Keratinocyte (primary cell): Measurements from ENCODE around the gene ALPI. TPM values are rescaled to one million over a fixed set of nuclear protein-coding genes. Genes with fewer than 3 reads are reported as not detected.

Source experiments
- DNase-seq: peaks from one replicate; pipeline ENCODE4 v3.0.0-alpha.2; 2011; ENCODE audit warnings: low read depth, missing footprints, low spot score
- FAIRE-seq: peaks from 2 replicates; lab custom pipeline; 2011; peaks lifted over from hg19 to GRCh38; lab: Jason Lieb, UNC
- H2AFZ ChIP-seq: 2 replicates; pipeline ENCODE4 v1.6.0; 2012; ENCODE audit warnings: low read length, control low read depth, inconsistent platforms; ENCODE audit not compliant: control insufficient read depth
- H3K27ac ChIP-seq: 2 replicates; pipeline ENCODE4 v1.5.1; 2011; ENCODE audit warnings: low read length; ENCODE audit not compliant: control insufficient read depth, insufficient read depth
- H3K27me3 ChIP-seq: 3 replicates; pipeline ENCODE4 v1.6.0; 2011; ENCODE audit warnings: low read length; ENCODE audit not compliant: control insufficient read depth, insufficient read depth; ENCODE audit errors: extremely low read depth
- H3K36me3 ChIP-seq, 2 experiments: 2 replicates in 1 of 2; 3 replicates in 1 of 2; pipeline ENCODE4 v1.5.1; 2011; ENCODE audit warnings: low read length in 2 of 2, mild to moderate bottlenecking in 1 of 2; ENCODE audit not compliant: control insufficient read depth in 2 of 2, insufficient read depth in 2 of 2; ENCODE audit errors: extremely low read depth in 1 of 2
- H3K4me1 ChIP-seq: 3 replicates; pipeline ENCODE4 v1.5.1; 2011; ENCODE audit warnings: low read length; ENCODE audit not compliant: control insufficient read depth, insufficient read depth; ENCODE audit errors: extremely low read depth
- H3K4me2 ChIP-seq: 3 replicates; pipeline ENCODE4 v1.6.0; 2011; ENCODE audit warnings: low read depth, low read length; ENCODE audit not compliant: control insufficient read depth, insufficient read depth; ENCODE audit errors: extremely low read depth
- H3K4me3 ChIP-seq, 3 experiments: fragments of 200-600 bp in 1 of 3; sonication (generic) in 1 of 3; 2 replicates in 2 of 3; 3 replicates in 1 of 3; pipeline ENCODE4 v1.5.1; 2011 to 2016; ENCODE audit warnings: low read length in 3 of 3, mild to moderate bottlenecking in 3 of 3, control low read depth in 2 of 3, inconsistent platforms in 1 of 3, low read depth in 1 of 3, mixed read lengths in 1 of 3, mixed run types in 1 of 3, moderate library complexity in 1 of 3; ENCODE audit not compliant: control insufficient read depth in 2 of 3, insufficient read depth in 2 of 3; ENCODE audit errors: extremely low read depth in 1 of 3
- H3K79me2 ChIP-seq: 2 replicates; pipeline ENCODE4 v1.6.0; 2012; ENCODE audit warnings: low read length; ENCODE audit not compliant: control insufficient read depth, insufficient read depth
- H3K9ac ChIP-seq: 3 replicates; pipeline ENCODE4 v1.6.0; 2011; ENCODE audit warnings: low read length; ENCODE audit not compliant: control insufficient read depth, insufficient read depth; ENCODE audit errors: extremely low read depth
- H3K9me1 ChIP-seq: 3 replicates; pipeline ENCODE4 v1.6.0; 2011; ENCODE audit warnings: low read length; ENCODE audit not compliant: control insufficient read depth, insufficient read depth; ENCODE audit errors: extremely low read depth
- H3K9me3 ChIP-seq: 2 replicates; pipeline ENCODE4 v1.5.1; 2012; ENCODE audit warnings: low read depth, low read length; ENCODE audit not compliant: control insufficient read depth
- H4K20me1 ChIP-seq: 3 replicates; pipeline ENCODE4 v1.6.0; 2011; ENCODE audit warnings: low read length; ENCODE audit not compliant: control insufficient read depth, insufficient read depth; ENCODE audit errors: extremely low read depth
- CTCF ChIP-seq, 3 experiments: IDR thresholded peaks in 1 of 3; conservative IDR thresholded peaks in 1 of 3; optimal IDR thresholded peaks in 1 of 3; 2 replicates in 2 of 3; 3 replicates in 1 of 3; pipeline versions ENCODE3 to v1.5.1; 2011; ENCODE audit warnings: low read length in 3 of 3, mild to moderate bottlenecking in 3 of 3, moderate library complexity in 2 of 3, control low read depth in 1 of 3, inconsistent platforms in 1 of 3; ENCODE audit not compliant: insufficient read depth in 2 of 3; ENCODE audit errors: extremely low read depth in 1 of 3
- EZH2 ChIP-seq: IDR thresholded peaks from one replicate; pipeline ENCODE4 v1.6.1; 2012; ENCODE audit warnings: inconsistent platforms, mild to moderate bottlenecking, low read length, moderate library complexity
- dilution Hi-C: fragments of 300-500 bp; cut with MboI; formaldehyde crosslinking; loops from one replicate; pipeline ENCODE4 v1.7.0; 2020; ENCODE audit warnings: low sequenced_read_pairs; ENCODE audit not compliant: extremely low pct_ligation_motif_present
- polyA plus RNA-seq, 5 experiments: library from polyadenylated mRNA; depleted of rRNA in 3 of 5; stranded (reverse) in 3 of 5; stranded (forward) in 1 of 5; unstranded in 1 of 5; fragments of >200 nt; gene quantifications; 1 replicate in 1 of 5; 2 replicates in 3 of 5; 3 replicates in 1 of 5; pipeline versions ENCODE4 v1.2.1 to v1.2.3, GENCODE V29; 2011 to 2012; ENCODE audit warnings: missing spikeins in 2 of 5, low read depth in 1 of 5, low replicate concordance in 1 of 5

ALPI gene
- polyA plus RNA-seq, 1 donor (not counting 4 experiments of a cell fraction or from before 2014, with no cell fraction given) = not detected

- Histone ChIP-seq H4K20me1 (no peaks in the 10 kb centered on the region), H3K27me3 (peaks cover 44% of the 10 kb centered on the region), H3K4me2 (no peak overlapping the region), H3K9me1 (no peaks in the 10 kb centered on the region), H3K36me3 (no peaks in the 10 kb centered on the region), H3K4me1 (no peaks in the 10 kb centered on the region), H2AFZ (no peak overlapping the region), H3K9me3 (no peaks in the 10 kb centered on the region), H3K27ac (no peak overlapping the region), H3K4me3 (no peak overlapping the region), H3K9ac (no peak overlapping the region), H3K79me2 (no peaks in the 10 kb centered on the region)
- FAIRE-seq = no peak
- no peak for DNase-seq
- TF ChIP-seq EZH2 = no peak
- TF ChIP-seq CTCF (optimal IDR thresholded peaks at IDR 0.05 in 1 of 3, IDR thresholded peaks at IDR 0.05 in 1 of 3, conservative IDR thresholded peaks at IDR 0.05 in 1 of 3; ENCODE audit: extremely low read depth in 1 of 3, insufficient read depth in 2 of 3, low read length in 3 of 3) = no peak
- dilution Hi-C loops = no loop called here
Measured at GRCh38 chr2:232483311-232483922, 27.5 kb downstream of the ALPI start.

- peaks cover 50% of the 10 kb centered on the region for H3K27me3 ChIP-seq
- H3K9me1 ChIP-seq = no peaks in the 10 kb centered on the region
- no peaks in the 10 kb centered on the region for H3K4me1 ChIP-seq
- no peak overlapping the region for H2AFZ ChIP-seq
- no peaks in the 10 kb centered on the region for H3K9me3 ChIP-seq
- FAIRE-seq = no peak
- H3K4me2 ChIP-seq = no peak overlapping the region
- no peak overlapping the region for H3K27ac ChIP-seq
- H3K79me2 ChIP-seq = no peaks in the 10 kb centered on the region
- no peak overlapping the region for H3K4me3 ChIP-seq
- H3K36me3 ChIP-seq = no peaks in the 10 kb centered on the region
- DNase-seq = no peak
- dilution Hi-C loops = no loop called here
- no peaks in the 10 kb centered on the region for H4K20me1 ChIP-seq
- no peak overlapping the region for H3K9ac ChIP-seq
- TF ChIP-seq EZH2 = no peak
- no peak for TF ChIP-seq CTCF (optimal IDR thresholded peaks at IDR 0.05 in 1 of 3, IDR thresholded peaks at IDR 0.05 in 1 of 3, conservative IDR thresholded peaks at IDR 0.05 in 1 of 3; ENCODE audit: extremely low read depth in 1 of 3, insufficient read depth in 2 of 3, low read length in 3 of 3)
Measured at GRCh38 chr2:232483923-232484627, 28.1 kb downstream of the ALPI start.
